IMR-90 (cell line): ENCODE measurements around the gene BTC.

Source experiments
- BHLHE40 ChIP-seq: fragments of 150-350 bp; IDR thresholded peaks from 2 replicates; pipeline ENCODE4 v1.6.1; 2016; ENCODE audit warnings: mild to moderate bottlenecking, low read depth, low read length
- CEBPB ChIP-seq: IDR thresholded peaks from 2 replicates; pipeline ENCODE4 v1.6.1; 2012; ENCODE audit warnings: low read depth, low read length, improper control_type of control experiment
- FOS ChIP-seq: fragments of 150-350 bp; IDR thresholded peaks from 2 replicates; pipeline ENCODE4 v1.6.1; 2016; ENCODE audit warnings: low read depth, low read length
- MAFK ChIP-seq: IDR thresholded peaks from 2 replicates; pipeline ENCODE4 v1.6.1; 2012; ENCODE audit warnings: low read depth, low read length, improper control_type of control experiment
- MAZ ChIP-seq: IDR thresholded peaks from 2 replicates; pipeline ENCODE4 v1.6.1; 2012; ENCODE audit warnings: low read depth, mild to moderate bottlenecking, low read length, improper control_type of control experiment, moderate library complexity, borderline replicate concordance
- MXI1 ChIP-seq: IDR thresholded peaks from 2 replicates; pipeline ENCODE4 v1.6.1; 2012; ENCODE audit warnings: low read depth, mild to moderate bottlenecking, low read length, moderate library complexity, borderline replicate concordance
- POLR2A ChIP-seq: IDR thresholded peaks from 2 replicates; pipeline ENCODE4 v1.6.1; 2012; ENCODE audit warnings: mild to moderate bottlenecking, low read depth, low read length
- RAD21 ChIP-seq: IDR thresholded peaks from 2 replicates; pipeline ENCODE4 v1.6.1; 2012; ENCODE audit warnings: low read length, improper control_type of control experiment
- RCOR1 ChIP-seq: IDR thresholded peaks from 2 replicates; pipeline ENCODE4 v1.6.1; 2012; ENCODE audit warnings: mild to moderate bottlenecking, low read length, improper control_type of control experiment; ENCODE audit not compliant: insufficient replicate concordance
- RFX5 ChIP-seq: IDR thresholded peaks from 2 replicates; pipeline ENCODE4 v1.8.0; 2012; ENCODE audit warnings: low read depth, mild to moderate bottlenecking, low read length, moderate library complexity
- SMC3 ChIP-seq: fragments of 150-350 bp; IDR thresholded peaks from 2 replicates; pipeline ENCODE4 v1.6.1; 2016; ENCODE audit warnings: low read depth, mild to moderate bottlenecking, antibody characterized with exemption, low read length, moderate library complexity
- TF ChIP-seq, protein P1 (sequence below): conservative IDR thresholded peaks from 2 replicates; pipeline ENCODE4 v1.5.1; 2012; ENCODE audit warnings: mild to moderate bottlenecking, low read depth, low read length, improper control_type of control experiment
- TF ChIP-seq, protein P2 (sequence below): fragments of 150-350 bp; IDR thresholded peaks from 2 replicates; pipeline ENCODE4 v1.6.1; 2017; ENCODE audit warnings: mild to moderate bottlenecking, antibody characterized with exemption, low read length, low read depth
- TF ChIP-seq, protein P3 (sequence below): fragments of 150-350 bp; IDR thresholded peaks from 2 replicates; pipeline ENCODE4 v1.6.1; 2016; ENCODE audit warnings: low read depth, mild to moderate bottlenecking, low read length, moderate library complexity, borderline replicate concordance

DNA sequence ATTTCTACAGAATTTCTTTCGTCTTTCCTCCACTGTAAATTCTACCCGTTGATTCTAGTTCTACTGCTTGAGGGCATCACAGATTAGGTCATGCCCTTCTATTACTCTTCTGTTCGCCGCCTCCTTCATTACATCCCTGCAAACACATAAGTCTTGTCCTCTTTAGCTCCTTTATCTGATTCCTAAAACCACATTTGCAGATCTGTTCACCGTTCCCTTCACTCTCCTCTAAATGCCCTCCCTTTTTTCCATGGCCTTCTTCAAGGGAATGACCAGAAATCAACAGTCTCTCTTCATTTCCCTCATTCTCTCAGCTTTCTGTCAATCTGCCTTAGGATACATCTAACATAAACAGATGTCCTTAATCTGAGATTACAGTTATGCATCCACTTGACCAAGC lies 43.1 kb downstream of the BTC start:
- TF ChIP-seq RCOR1: no peak
- TF ChIP-seq POLR2A: no peak
- TF ChIP-seq, protein P1, sequence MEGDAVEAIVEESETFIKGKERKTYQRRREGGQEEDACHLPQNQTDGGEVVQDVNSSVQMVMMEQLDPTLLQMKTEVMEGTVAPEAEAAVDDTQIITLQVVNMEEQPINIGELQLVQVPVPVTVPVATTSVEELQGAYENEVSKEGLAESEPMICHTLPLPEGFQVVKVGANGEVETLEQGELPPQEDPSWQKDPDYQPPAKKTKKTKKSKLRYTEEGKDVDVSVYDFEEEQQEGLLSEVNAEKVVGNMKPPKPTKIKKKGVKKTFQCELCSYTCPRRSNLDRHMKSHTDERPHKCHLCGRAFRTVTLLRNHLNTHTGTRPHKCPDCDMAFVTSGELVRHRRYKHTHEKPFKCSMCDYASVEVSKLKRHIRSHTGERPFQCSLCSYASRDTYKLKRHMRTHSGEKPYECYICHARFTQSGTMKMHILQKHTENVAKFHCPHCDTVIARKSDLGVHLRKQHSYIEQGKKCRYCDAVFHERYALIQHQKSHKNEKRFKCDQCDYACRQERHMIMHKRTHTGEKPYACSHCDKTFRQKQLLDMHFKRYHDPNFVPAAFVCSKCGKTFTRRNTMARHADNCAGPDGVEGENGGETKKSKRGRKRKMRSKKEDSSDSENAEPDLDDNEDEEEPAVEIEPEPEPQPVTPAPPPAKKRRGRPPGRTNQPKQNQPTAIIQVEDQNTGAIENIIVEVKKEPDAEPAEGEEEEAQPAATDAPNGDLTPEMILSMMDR: no peak
- TF ChIP-seq SMC3: no peak
- TF ChIP-seq BHLHE40: no peak
- TF ChIP-seq, protein P2, sequence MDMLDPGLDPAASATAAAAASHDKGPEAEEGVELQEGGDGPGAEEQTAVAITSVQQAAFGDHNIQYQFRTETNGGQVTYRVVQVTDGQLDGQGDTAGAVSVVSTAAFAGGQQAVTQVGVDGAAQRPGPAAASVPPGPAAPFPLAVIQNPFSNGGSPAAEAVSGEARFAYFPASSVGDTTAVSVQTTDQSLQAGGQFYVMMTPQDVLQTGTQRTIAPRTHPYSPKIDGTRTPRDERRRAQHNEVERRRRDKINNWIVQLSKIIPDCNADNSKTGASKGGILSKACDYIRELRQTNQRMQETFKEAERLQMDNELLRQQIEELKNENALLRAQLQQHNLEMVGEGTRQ: no peak
- no peak for TF ChIP-seq RAD21
- no peak for TF ChIP-seq MAFK
- no peak for TF ChIP-seq RFX5
- TF ChIP-seq MXI1: no peak
- TF ChIP-seq MAZ: no peak
- no peak for TF ChIP-seq CEBPB
- TF ChIP-seq, protein P3, sequence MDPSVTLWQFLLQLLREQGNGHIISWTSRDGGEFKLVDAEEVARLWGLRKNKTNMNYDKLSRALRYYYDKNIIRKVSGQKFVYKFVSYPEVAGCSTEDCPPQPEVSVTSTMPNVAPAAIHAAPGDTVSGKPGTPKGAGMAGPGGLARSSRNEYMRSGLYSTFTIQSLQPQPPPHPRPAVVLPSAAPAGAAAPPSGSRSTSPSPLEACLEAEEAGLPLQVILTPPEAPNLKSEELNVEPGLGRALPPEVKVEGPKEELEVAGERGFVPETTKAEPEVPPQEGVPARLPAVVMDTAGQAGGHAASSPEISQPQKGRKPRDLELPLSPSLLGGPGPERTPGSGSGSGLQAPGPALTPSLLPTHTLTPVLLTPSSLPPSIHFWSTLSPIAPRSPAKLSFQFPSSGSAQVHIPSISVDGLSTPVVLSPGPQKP: no peak
- no peak for TF ChIP-seq FOS
